ENCODE data around the gene STK4.

- TF ChIP-seq CTCF (IDR thresholded peaks at IDR 0.05; ENCODE audit: poor library complexity, severe bottlenecking) (no peak), EZH2 (IDR thresholded peaks at IDR 0.05; ENCODE audit: borderline replicate concordance, insufficient read depth, low read length, poor library complexity, severe bottlenecking) (no peak), EP300 (conservative IDR thresholded peaks at IDR 0.05; ENCODE audit: poor library complexity, severe bottlenecking) (no peak), SMC3 (conservative IDR thresholded peaks at IDR 0.05; ENCODE audit: poor library complexity) (no peak), POLR2AphosphoS5 (IDR thresholded peaks at IDR 0.05) (no peak), REST (IDR thresholded peaks at IDR 0.05; ENCODE audit: borderline replicate concordance) (no peak), MXI1 (conservative IDR thresholded peaks at IDR 0.05; ENCODE audit: poor library complexity, severe bottlenecking) (no peak), TAF1 (IDR thresholded peaks at IDR 0.05; ENCODE audit: low read depth) (no peak), RAD21 (conservative IDR thresholded peaks at IDR 0.05) (no peak)
Measured at GRCh38 chr20:44959638-44960102, 6.6 kb upstream of the STK4 start.
